Right hindlimb (tissue), 1 donor: ENCODE results near the gene PLP2.

Source experiments
- DNase-seq: peaks from one replicate; pipeline ENCODE4 v3.0.0-alpha.2; 2018

Gene PLP2

DNA sequence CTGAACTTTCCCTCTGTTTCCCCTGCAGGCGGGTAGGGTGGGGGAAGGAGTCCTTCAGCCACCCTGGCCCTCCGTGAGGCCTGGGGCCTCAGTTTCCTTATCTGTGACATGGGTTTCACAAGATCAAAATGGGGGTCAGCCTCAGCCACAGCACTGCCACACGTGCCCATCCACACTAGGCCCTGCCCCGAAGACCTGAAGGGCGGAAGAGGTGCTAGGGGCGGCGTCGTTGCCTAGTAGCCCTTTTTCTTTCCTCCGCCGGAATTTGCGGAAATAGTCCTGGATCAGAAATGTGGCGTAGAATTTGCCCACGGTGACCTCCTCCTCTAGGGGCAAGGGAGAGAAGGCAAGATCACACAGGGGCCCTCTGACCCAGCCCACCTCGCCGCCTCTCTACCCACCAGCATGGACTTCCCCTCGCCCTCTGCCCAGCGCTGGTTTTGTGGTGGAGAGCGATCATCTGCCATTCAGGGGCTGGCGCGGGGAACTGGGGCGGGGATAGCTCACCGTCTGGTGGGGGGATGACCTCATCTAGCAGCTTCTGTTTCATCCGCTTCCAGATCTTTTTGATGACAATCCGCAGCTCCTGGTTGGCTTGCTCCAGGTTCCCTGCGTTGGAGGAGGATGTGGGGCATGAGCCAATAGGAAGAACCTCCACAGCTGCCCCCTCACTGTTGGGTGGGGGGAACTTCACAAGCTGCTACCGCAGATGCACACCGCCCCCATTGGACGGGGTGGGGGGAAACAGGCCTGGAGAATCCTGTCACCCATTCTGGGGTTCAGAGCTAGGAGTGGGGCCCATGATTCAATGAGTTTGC is 37.9 kb downstream of the PLP2 start:
- DNase-seq, result no peak

DNA sequence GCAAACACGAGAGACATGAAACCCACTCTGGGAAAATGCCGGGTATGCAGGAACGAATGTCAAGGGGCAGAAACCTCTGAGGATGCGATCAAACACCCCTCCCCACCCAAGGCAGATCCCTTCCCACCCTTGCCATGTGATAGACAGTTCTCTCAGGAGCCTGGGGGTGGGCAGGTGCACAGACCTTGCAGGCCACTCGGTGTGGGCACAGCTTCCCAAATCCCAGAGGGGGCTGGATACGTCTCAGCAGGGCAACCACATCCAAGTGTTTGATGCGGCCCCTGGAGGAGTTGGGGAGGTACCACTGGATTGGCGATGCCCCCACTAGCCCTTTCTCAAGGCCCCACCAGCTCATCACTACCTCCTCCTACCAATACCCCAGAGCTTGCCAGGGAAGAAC is 38.7 kb downstream of the PLP2 start:
- DNase-seq, result no peak

DNA sequence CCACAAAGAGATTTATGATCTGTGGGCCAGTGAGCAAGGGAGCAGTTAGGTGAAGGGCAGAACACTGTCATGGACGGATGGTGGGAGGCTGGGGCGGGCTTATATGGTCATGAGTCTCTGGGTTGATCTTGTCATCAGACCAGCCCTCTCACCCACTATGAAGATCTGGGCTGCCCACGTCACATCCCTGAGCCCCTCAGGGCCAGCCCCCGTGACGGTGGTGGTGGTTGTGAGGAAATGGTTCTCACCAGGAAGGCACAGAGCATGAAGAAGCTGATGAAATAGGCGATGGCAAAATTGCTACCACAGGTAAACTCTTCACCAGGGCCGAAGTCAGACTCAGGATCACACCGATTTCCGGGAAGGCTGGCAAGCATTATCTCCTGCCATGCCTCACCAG is 39.4 kb downstream of the PLP2 start:
- no peak for DNase-seq

DNA sequence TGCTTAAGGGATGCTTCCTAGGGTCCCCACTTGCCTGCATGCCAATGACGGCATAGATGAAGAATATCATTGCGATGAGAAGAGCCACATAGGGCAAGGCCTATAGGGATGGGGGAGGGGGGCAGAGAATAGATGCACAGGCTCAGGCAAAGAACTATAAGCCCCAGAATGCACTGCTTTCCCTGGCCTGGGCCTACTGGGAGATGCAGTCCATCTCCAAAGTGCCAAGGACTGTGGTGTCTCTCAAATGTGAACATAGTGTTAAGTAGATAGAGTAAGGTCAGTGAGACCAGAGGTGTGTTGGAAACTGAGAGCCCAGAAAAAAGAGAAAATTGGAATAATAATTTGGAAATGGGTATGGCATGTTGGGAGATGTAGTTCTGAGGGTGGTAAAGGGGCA is 40.5 kb downstream of the PLP2 start:
- no peak for DNase-seq

DNA sequence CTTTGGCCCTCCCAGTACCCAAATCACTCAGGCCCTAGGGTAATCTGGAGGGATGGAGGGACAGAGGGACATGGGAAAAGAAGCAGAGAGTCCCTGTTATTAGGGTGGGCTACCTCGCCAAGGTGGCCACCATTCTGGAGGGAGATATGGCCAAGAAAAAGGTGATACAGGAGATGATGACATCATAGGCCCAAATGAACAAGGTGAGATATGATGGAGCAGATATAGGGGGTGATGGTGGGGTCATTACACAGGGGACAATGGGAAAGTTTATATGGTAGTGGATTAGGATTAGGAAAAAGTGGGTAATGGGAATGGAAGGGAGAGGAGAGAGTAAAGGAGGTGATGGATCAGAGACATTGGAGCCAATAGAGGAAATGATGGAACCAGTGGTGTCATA is 41.2 kb downstream of the PLP2 start:
- DNase-seq, result no peak

DNA sequence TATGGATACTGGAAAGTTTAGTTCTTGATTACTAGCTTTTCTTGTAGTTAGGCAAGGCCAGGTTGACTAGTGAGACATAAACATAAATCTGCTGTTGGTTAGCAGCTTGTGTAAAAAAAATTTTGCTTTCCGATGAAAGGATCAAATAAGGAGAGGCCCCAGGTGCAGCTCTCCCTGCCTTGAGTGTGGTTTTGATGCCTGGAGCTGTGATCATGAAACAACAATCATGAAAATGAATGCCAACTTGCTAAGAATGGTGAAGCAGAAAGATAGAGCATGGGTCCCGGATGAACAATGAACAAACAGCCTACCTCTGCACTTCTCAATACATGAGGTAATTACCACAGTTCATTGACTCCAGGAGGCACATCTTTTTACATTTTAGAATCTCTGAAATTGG is 42.7 kb downstream of the PLP2 start:
- no peak for DNase-seq

DNA sequence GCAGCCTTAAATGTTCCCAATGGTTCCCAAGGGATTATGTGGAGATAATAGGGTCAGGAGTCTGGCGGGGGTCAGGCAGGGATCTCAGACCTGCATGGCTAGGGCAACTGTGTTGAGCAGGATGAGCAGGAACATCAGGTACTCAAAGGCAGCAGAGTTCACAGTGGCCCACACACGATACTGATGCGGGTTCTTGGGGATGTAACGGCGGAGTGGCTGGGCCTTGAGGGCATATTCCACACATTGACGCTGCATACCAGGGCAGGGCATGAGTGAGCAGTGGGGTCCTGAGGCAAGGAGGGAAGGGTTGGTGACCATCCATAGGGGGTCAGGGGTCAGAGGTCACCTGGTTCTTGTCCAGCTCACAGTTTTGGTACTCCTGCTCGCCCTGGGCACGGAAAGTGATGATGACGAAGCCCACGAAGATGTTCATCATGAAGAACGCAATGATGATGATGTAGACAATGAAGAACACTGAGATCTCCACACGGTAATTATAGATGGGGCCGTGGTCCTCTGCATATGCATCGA is 43.4 kb downstream of the PLP2 start:
- no peak for DNase-seq

DNA sequence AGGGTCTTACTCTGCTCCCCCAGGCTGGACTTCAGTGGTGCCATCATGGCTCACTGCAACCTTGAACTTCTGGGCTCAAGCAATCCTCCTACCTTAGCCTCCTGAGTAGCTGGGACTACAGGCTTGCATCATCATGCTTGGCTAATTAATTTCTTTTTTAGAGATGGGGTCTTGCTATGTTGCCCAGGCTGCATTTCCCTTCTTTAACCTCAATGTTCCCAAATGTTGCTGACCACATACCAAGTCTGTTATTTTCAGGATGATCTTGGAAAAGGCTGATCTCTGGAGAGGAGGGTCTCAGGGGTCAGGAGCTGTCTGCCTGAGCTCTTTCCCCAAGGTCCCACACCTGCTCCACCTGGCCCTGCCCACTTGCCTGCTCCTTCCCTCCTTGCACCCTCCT is 48.4 kb downstream of the PLP2 start:
- DNase-seq, result no peak

DNA sequence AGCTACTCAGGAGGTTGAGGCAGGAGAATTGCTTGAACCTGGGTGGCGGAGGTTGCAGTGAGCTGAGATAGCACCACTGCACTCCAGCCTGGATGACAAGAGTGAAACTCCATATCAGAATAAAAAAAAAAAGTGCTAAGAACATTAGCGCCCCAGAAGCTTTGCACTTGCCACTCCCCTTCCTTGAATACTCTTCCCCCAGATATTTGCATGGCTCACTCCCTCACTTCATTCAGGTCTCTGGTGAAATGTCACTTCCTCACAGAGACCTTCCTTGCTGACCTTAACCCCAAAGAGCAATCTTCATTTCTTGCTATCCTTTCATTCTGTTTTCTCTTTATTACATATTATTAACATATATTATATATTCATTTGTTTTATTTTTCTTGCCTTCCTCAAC is 50.2 kb downstream of the PLP2 start:
- no peak for DNase-seq
